ENCODE data around the gene ARFRP1. TPM values are rescaled to one million over a fixed set of nuclear protein-coding genes. Genes with fewer than 3 reads are reported as not detected.

The ARFRP1 gene
- total RNA-seq, 1 donor = 21.7 TPM

DNA sequence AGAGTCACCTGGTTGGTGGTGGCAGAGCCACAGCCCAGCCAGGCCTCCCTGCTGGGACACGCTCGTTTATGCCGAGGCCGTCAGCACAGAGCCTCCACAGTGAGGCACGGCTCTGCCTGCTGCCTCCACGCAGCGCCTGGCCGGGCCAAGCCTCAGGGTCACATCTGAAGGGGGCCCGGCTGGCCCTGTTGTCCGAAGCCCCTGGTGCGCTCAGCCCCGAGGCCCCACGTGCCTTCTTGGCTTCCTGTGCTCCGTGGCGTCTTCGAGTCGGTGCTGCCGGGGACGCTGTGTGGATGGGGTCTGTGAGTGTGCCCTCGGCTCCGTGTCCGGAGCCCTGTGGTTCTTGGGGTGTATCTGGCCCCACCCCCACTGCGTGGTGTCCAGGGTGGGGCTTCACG lies 21.7 kb downstream of the ARFRP1 start:
- peak overlapping the region; percentile 79 for H3K27ac ChIP-seq (ENCODE audit: low read depth, low read length)
- H3K4me3 ChIP-seq (ENCODE audit: insufficient read depth, low read length) = no peak overlapping the region
- no peaks in the 10 kb centered on the region for H3K79me2 ChIP-seq (ENCODE audit: insufficient read depth, low read length)
- TF ChIP-seq, protein P1, sequence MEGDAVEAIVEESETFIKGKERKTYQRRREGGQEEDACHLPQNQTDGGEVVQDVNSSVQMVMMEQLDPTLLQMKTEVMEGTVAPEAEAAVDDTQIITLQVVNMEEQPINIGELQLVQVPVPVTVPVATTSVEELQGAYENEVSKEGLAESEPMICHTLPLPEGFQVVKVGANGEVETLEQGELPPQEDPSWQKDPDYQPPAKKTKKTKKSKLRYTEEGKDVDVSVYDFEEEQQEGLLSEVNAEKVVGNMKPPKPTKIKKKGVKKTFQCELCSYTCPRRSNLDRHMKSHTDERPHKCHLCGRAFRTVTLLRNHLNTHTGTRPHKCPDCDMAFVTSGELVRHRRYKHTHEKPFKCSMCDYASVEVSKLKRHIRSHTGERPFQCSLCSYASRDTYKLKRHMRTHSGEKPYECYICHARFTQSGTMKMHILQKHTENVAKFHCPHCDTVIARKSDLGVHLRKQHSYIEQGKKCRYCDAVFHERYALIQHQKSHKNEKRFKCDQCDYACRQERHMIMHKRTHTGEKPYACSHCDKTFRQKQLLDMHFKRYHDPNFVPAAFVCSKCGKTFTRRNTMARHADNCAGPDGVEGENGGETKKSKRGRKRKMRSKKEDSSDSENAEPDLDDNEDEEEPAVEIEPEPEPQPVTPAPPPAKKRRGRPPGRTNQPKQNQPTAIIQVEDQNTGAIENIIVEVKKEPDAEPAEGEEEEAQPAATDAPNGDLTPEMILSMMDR (IDR thresholded peaks at IDR 0.05; ENCODE audit: extremely low read depth, low read depth, low read length) = no peak
- no peak overlapping the region for H3K4me2 ChIP-seq (ENCODE audit: insufficient read depth, low read length)
- no peaks in the 10 kb centered on the region for H3K27me3 ChIP-seq (ENCODE audit: insufficient read depth, low read length)
- H4K20me1 ChIP-seq (ENCODE audit: insufficient read depth, low read length) = no peaks in the 10 kb centered on the region
- peaks cover 6% of the 10 kb centered on the region for H3K36me3 ChIP-seq (ENCODE audit: insufficient read depth, low read length)
- no peak overlapping the region for H2AFZ ChIP-seq (ENCODE audit: low read length)
- no peaks in the 10 kb centered on the region for H3K9me3 ChIP-seq (ENCODE audit: low read depth, low read length)
- peaks cover 20% of the 10 kb centered on the region for H3K4me1 ChIP-seq (ENCODE audit: insufficient read depth, low read length)
- no peak for DNase-seq (ENCODE audit: insufficient read length, low spot score, missing footprints)

DNA sequence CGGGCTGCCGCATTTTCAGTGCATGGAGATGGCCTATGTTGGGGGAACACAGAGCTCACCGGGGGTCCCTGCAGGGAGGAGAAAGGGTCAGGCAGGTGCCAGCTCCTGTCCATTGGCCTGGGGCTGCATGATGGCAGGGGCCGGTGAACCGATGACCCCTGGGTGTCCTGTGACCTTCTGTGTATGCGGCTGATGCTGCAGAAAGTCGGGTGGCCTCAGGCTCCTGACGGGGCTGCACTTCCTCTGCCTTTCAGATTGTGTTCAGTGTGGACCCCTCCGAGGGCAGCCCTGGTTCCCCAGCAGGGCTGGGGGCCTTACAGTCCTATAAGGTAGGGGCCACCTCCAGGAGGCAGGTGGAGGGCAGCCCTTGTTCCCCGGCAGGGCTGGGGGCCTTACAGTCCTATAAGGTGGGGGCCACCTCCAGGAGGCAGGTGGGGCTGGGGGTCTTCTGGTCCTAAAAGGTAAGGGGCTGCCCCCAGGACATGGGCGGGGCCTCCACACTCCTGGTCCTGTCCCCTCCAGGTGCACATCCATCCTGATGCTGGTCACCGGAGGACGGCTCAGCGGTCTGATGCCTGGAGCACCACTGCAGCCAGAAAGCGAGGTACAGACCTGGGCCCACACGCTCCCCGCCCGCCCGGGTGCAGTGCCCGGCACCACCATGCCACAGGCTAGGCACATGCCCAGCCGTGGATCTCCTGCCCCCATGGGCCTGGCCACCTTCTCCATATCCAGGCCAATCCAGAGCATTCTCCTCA lies 22.3 kb downstream of the ARFRP1 start:
- Histone ChIP-seq H4K20me1 (ENCODE audit: insufficient read depth, low read length) (no peaks in the 10 kb centered on the region), H3K79me2 (ENCODE audit: insufficient read depth, low read length) (no peaks in the 10 kb centered on the region), H3K27ac (ENCODE audit: low read depth, low read length) (peak overlapping the region; percentile 79), H2AFZ (ENCODE audit: low read length) (no peak overlapping the region), H3K9me3 (ENCODE audit: low read depth, low read length) (no peaks in the 10 kb centered on the region), H3K27me3 (ENCODE audit: insufficient read depth, low read length) (no peaks in the 10 kb centered on the region), H3K4me2 (ENCODE audit: insufficient read depth, low read length) (no peak overlapping the region), H3K4me3 (ENCODE audit: insufficient read depth, low read length) (no peak overlapping the region), H3K4me1 (ENCODE audit: insufficient read depth, low read length) (peaks cover 20% of the 10 kb centered on the region), H3K36me3 (ENCODE audit: insufficient read depth, low read length) (peaks cover 6% of the 10 kb centered on the region)
- TF ChIP-seq, protein P1 (IDR thresholded peaks at IDR 0.05; ENCODE audit: extremely low read depth, low read depth, low read length) = no peak
- DNase-seq (ENCODE audit: insufficient read length, low spot score, missing footprints) = no peak

DNA sequence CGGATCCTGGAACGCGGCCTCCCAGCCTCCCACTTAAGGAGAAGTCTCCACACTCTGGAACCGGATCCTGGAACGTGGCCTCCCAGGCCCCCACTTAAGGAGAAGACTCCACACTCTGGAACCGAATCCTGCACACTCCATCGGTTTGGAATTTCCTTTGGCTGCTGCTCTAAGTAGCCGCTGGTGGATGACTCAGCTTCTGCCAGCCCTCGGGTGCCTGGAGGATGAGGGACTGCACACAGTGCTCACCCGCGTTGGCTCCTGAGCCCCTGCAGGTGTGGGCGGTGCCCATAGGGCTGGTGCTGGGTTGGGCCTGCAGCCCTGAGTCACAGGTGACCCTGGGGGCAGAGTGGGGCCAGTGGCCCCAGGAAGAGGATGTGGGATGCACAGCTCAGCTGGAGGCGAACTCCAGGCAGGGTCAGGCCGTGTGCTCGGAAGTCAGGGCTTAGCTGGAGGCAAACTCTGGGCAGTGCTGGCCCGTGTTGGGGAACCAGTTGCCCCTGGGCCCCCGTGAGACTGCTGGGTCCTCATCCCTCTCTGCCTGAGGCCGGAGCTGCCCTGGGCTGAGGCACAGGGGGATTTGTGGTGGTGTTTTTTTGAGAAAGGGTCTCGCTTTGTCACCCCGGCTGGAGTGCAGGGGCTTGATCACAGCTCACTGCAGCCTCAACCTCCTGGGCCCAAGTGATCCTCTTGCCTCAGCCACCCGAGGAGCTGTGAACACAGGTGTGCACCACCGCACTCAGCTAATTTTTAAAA lies 25.2 kb downstream of the ARFRP1 start:
- Histone ChIP-seq H3K9me3 (ENCODE audit: low read depth, low read length) (no peaks in the 10 kb centered on the region), H3K36me3 (ENCODE audit: insufficient read depth, low read length) (peaks cover 14% of the 10 kb centered on the region), H3K4me2 (ENCODE audit: insufficient read depth, low read length) (peak overlapping the region; percentile 22), H2AFZ (ENCODE audit: low read length) (no peak overlapping the region), H4K20me1 (ENCODE audit: insufficient read depth, low read length) (no peaks in the 10 kb centered on the region), H3K4me1 (ENCODE audit: insufficient read depth, low read length) (peaks cover 20% of the 10 kb centered on the region), H3K79me2 (ENCODE audit: insufficient read depth, low read length) (no peaks in the 10 kb centered on the region), H3K4me3 (ENCODE audit: insufficient read depth, low read length) (peak overlapping the region; percentile 25), H3K27me3 (ENCODE audit: insufficient read depth, low read length) (no peaks in the 10 kb centered on the region), H3K27ac (ENCODE audit: low read depth, low read length) (peak overlapping the region; percentile 75)
- TF ChIP-seq, protein P1 (IDR thresholded peaks at IDR 0.05; ENCODE audit: extremely low read depth, low read depth, low read length) = no peak
- peak; percentile 99 for DNase-seq (ENCODE audit: insufficient read length, low spot score, missing footprints)

DNA sequence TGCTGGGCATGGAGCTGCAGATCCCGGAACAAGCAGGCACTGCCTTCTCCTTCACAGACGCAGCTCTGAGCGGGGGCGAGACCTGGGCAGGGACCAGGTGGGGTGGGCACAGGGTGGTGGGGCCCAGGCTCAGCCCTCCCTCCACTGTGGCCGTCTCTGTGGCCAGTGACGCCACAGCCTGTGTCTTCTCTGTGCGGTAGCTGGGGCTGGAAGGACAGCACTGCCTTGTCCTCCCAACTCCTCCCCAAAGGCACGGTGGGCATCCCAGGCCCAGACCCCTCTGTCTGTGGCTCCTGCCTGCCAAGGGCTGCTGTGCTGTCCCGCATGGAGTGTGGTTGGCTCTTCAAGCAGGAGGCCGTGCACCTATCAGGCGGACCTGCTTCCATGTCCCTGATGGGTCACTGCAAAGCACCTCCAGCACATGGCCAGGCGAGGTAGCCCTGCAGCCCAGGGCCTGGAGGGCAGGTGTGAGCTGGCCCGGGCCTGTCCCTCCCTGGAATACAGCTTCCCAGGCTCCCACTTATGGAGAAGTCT lies 26.1 kb downstream of the ARFRP1 start:
- Histone ChIP-seq H3K36me3 (ENCODE audit: insufficient read depth, low read length) (peaks cover 21% of the 10 kb centered on the region), H3K9me3 (ENCODE audit: low read depth, low read length) (no peaks in the 10 kb centered on the region), H3K79me2 (ENCODE audit: insufficient read depth, low read length) (no peaks in the 10 kb centered on the region), H2AFZ (ENCODE audit: low read length) (no peak overlapping the region), H3K27ac (ENCODE audit: low read depth, low read length) (peak overlapping the region; percentile 75), H3K4me1 (ENCODE audit: insufficient read depth, low read length) (peaks cover 17% of the 10 kb centered on the region), H3K4me2 (ENCODE audit: insufficient read depth, low read length) (no peak overlapping the region), H3K27me3 (ENCODE audit: insufficient read depth, low read length) (no peaks in the 10 kb centered on the region), H3K4me3 (ENCODE audit: insufficient read depth, low read length) (no peak overlapping the region), H4K20me1 (ENCODE audit: insufficient read depth, low read length) (no peaks in the 10 kb centered on the region)
- TF ChIP-seq, protein P1 (IDR thresholded peaks at IDR 0.05; ENCODE audit: extremely low read depth, low read depth, low read length) = no peak
- DNase-seq (ENCODE audit: insufficient read length, low spot score, missing footprints) = no peak
